SW480 (cell line): ENCODE measurements around the gene CASZ1.

ENCODE experiments used
- DNase-seq: peaks from one replicate; pipeline ENCODE4 v3.0.0-alpha.2; 2016; ENCODE audit warnings: low spot score

The CASZ1 gene

GRCh38 chr1:10796029-10796944 is at the start of gene CASZ1:
CASZ1 (minus strand) TSS chr1:10796646; CDS start chr1:10693889, 102,757 bp downstream.
- peak; percentile 92 for DNase-seq

GRCh38 chr1:10843697-10844096 is 47.3 kb upstream of the CASZ1 start:
- no peak for DNase-seq

- DNase-seq: no peak
Observed at GRCh38 chr1:10841118-10841517, 44.7 kb upstream of the CASZ1 start.

- DNase-seq: no peak
Observed at GRCh38 chr1:10839188-10839770, 42.8 kb upstream of the CASZ1 start.

- DNase-seq: no peak
Observed at GRCh38 chr1:10838541-10838940, 42.1 kb upstream of the CASZ1 start.

GRCh38 chr1:10836726-10837125 is 40.3 kb upstream of the CASZ1 start:
- DNase-seq: no peak

GRCh38 chr1:10835822-10836421 is 39.5 kb upstream of the CASZ1 start:
- peak; percentile 90 for DNase-seq

GRCh38 chr1:10835421-10835820 is 39.0 kb upstream of the CASZ1 start:
- no peak for DNase-seq

GRCh38 chr1:10834770-10835412 is 38.4 kb upstream of the CASZ1 start:
- no peak for DNase-seq

- no peak for DNase-seq
Observed at GRCh38 chr1:10833630-10834557, 37.4 kb upstream of the CASZ1 start.

GRCh38 chr1:10832703-10833102 is 36.3 kb upstream of the CASZ1 start:
- DNase-seq: peak; percentile 44

GRCh38 chr1:10830961-10831668 is 34.7 kb upstream of the CASZ1 start:
- DNase-seq: peak; percentile 37

- no peak for DNase-seq
Observed at GRCh38 chr1:10829965-10830515, 33.6 kb upstream of the CASZ1 start.

- no peak for DNase-seq
Observed at GRCh38 chr1:10829067-10829818, 32.8 kb upstream of the CASZ1 start.

GRCh38 chr1:10827377-10828333 is 31.2 kb upstream of the CASZ1 start:
- DNase-seq: no peak

GRCh38 chr1:10825592-10825991 is 29.1 kb upstream of the CASZ1 start:
- no peak for DNase-seq

GRCh38 chr1:10824821-10825540 is 28.5 kb upstream of the CASZ1 start:
- DNase-seq: peak; percentile 67

GRCh38 chr1:10823000-10823401 is 26.6 kb upstream of the CASZ1 start:
- DNase-seq: no peak
